IPS-18a (cell line): ENCODE results near the gene KIRREL2.
A peak's percentile ranks its signal among the peaks of the same experiment; 100 is the strongest.
"Not testable (repeated sequence)": the region's sequence is repeated elsewhere in the genome, so short reads cannot be mapped to it uniquely, and the experiment has no call there.

ENCODE experiments used
- H3K27ac ChIP-seq: one replicate; pipeline ENCODE4 v1.5.1; 2013; ENCODE audit warnings: low read length
- H3K27me3 ChIP-seq: one replicate; pipeline ENCODE4 v1.6.1; 2013; ENCODE audit warnings: mild to moderate bottlenecking, low read length; ENCODE audit not compliant: control insufficient read depth, insufficient read depth
- H3K36me3 ChIP-seq: one replicate; pipeline ENCODE4 v1.6.1; 2013; ENCODE audit warnings: low read depth, low read length; ENCODE audit not compliant: control insufficient read depth
- H3K4me1 ChIP-seq: one replicate; pipeline ENCODE4 v1.6.1; 2013; ENCODE audit warnings: low read depth, low read length; ENCODE audit not compliant: control insufficient read depth
- H3K4me3 ChIP-seq: one replicate; pipeline ENCODE4 v1.5.1; 2013; ENCODE audit warnings: low read length
- H3K9ac ChIP-seq: one replicate; pipeline ENCODE4 v1.6.1; 2013; ENCODE audit warnings: mild to moderate bottlenecking, low read length, moderate library complexity
- H3K9me3 ChIP-seq: one replicate; pipeline ENCODE4 v1.6.1; 2013; ENCODE audit warnings: low read depth, low read length; ENCODE audit not compliant: control insufficient read depth

Gene KIRREL2

GRCh38 chr19:35891819-35892218 is 35.1 kb downstream of the KIRREL2 start:
- not testable (repeated sequence) for H3K27me3 ChIP-seq, H3K4me3 ChIP-seq, H3K9me3 ChIP-seq, H3K4me1 ChIP-seq, H3K27ac ChIP-seq, H3K9ac ChIP-seq
- H3K36me3 ChIP-seq, result peaks cover 42% of the 10 kb centered on the region

GRCh38 chr19:35894342-35894741 is 37.6 kb downstream of the KIRREL2 start:
- H3K4me3 ChIP-seq, result no peak overlapping the region
- no peak overlapping the region for H3K9ac ChIP-seq
- H3K27me3 ChIP-seq, result no peaks in the 10 kb centered on the region
- no peaks in the 10 kb centered on the region for H3K4me1 ChIP-seq
- no peak overlapping the region for H3K27ac ChIP-seq
- peaks cover 36% of the 10 kb centered on the region for H3K36me3 ChIP-seq
- no peaks in the 10 kb centered on the region for H3K9me3 ChIP-seq

- Histone ChIP-seq H3K9me3 (no peaks in the 10 kb centered on the region), H3K36me3 (peaks cover 29% of the 10 kb centered on the region), H3K9ac (no peak overlapping the region), H3K4me3 (no peak overlapping the region), H3K4me1 (no peaks in the 10 kb centered on the region), H3K27ac (no peak overlapping the region), H3K27me3 (no peaks in the 10 kb centered on the region)
These were observed 39.4 kb downstream of the KIRREL2 start for GRCh38 chr19:35895911-35896642.

GRCh38 chr19:35896643-35897040 is 39.9 kb downstream of the KIRREL2 start:
- Histone ChIP-seq H3K9me3 (no peaks in the 10 kb centered on the region), H3K4me1 (no peaks in the 10 kb centered on the region), H3K4me3 (no peak overlapping the region), H3K27me3 (no peaks in the 10 kb centered on the region), H3K27ac (no peak overlapping the region), H3K9ac (no peak overlapping the region), H3K36me3 (peaks cover 29% of the 10 kb centered on the region)

- Histone ChIP-seq H3K27me3 (peaks cover 10% of the 10 kb centered on the region), H3K4me1 (no peaks in the 10 kb centered on the region), H3K36me3 (peaks cover 24% of the 10 kb centered on the region), H3K9ac (no peak overlapping the region), H3K9me3 (no peaks in the 10 kb centered on the region), H3K4me3 (peak overlapping the region; percentile 85), H3K27ac (no peak overlapping the region)
These were observed 41.2 kb downstream of the KIRREL2 start for GRCh38 chr19:35897706-35898451.

GRCh38 chr19:35898499-35898809 is 41.7 kb downstream of the KIRREL2 start:
- Histone ChIP-seq H3K27me3 (peaks cover 13% of the 10 kb centered on the region), H3K27ac (no peak overlapping the region), H3K9ac (peak overlapping the region; percentile 61), H3K4me3 (peak overlapping the region; percentile 85), H3K36me3 (peaks cover 20% of the 10 kb centered on the region), H3K4me1 (no peaks in the 10 kb centered on the region), H3K9me3 (no peaks in the 10 kb centered on the region)

- peak overlapping the region; percentile 62 for H3K9ac ChIP-seq
- H3K9me3 ChIP-seq, result no peaks in the 10 kb centered on the region
- no peaks in the 10 kb centered on the region for H3K4me1 ChIP-seq
- peak overlapping the region; percentile 85 for H3K4me3 ChIP-seq
- no peak overlapping the region for H3K27ac ChIP-seq
- peaks cover 13% of the 10 kb centered on the region for H3K36me3 ChIP-seq
- H3K27me3 ChIP-seq, result peaks cover 13% of the 10 kb centered on the region
These were observed 43.0 kb downstream of the KIRREL2 start for GRCh38 chr19:35899547-35900214.

- H3K36me3 ChIP-seq, result peaks cover 11% of the 10 kb centered on the region
- H3K9ac ChIP-seq, result no peak overlapping the region
- peaks cover 13% of the 10 kb centered on the region for H3K27me3 ChIP-seq
- no peaks in the 10 kb centered on the region for H3K4me1 ChIP-seq
- peak overlapping the region; percentile 85 for H3K4me3 ChIP-seq
- H3K27ac ChIP-seq, result no peak overlapping the region
- no peaks in the 10 kb centered on the region for H3K9me3 ChIP-seq
These were observed 44.4 kb downstream of the KIRREL2 start for GRCh38 chr19:35901055-35901644.

GRCh38 chr19:35901854-35902661 is 45.3 kb downstream of the KIRREL2 start, which contains the start of gene HCST:
HCST (plus strand) TSS chr19:35902529; CDS start chr19:35902594, 65 bp downstream.
- Histone ChIP-seq H3K9me3 (no peaks in the 10 kb centered on the region), H3K27me3 (peaks cover 13% of the 10 kb centered on the region), H3K4me1 (no peaks in the 10 kb centered on the region), H3K9ac (peak within 1 kb of the TSS; percentile 14), H3K36me3 (peaks cover 4% of the 10 kb centered on the region), H3K27ac (no peak within 1 kb of the TSS), H3K4me3 (peak within 1 kb of the TSS; percentile 46)

- Histone ChIP-seq H3K27me3 (peaks cover 13% of the 10 kb centered on the region), H3K36me3 (no peaks in the 10 kb centered on the region), H3K4me1 (no peaks in the 10 kb centered on the region), H3K9ac (peak overlapping the region; percentile 14), H3K4me3 (peak overlapping the region; percentile 46), H3K27ac (no peak overlapping the region), H3K9me3 (no peaks in the 10 kb centered on the region)
These were observed 46.3 kb downstream of the KIRREL2 start for GRCh38 chr19:35902870-35903475.
